Cortex of kidney (tissue), 1 donor: Measurements from ENCODE around the gene PRR20E.
"Not testable (repeated sequence)": the region's sequence is repeated elsewhere in the genome, so short reads cannot be mapped to it uniquely, and the experiment has no call there.

ENCODE experiments used
- DNase-seq: peaks from one replicate; lab custom pipeline; 2025; lab: John Stamatoyannopoulos, UW

The PRR20E gene

DNA sequence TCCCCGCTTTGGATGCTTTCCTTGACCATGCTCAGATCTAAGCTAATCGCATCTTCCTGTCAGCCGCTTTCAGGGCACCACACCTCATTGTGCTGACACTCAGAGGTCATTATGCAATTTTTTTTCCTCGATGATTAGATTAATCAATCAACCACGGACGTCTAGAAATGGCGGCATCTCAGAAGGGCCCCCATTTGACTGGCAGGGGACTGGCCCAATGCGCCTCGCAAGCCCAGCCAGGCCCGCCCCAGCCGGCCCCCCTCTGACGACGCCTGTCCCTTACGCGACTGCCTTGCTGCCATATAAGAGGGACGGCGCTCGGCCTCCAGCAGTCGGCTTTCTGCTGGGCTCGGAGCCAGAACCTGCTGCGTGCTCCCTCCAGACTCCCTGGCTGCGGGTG, at the start of gene PRR20E:
Gene PRR20E (plus strand): TSS at position 301 of the 400 bp plus-strand sequence. CDS start 387 bp downstream, outside the sequence.
- DNase-seq, result not testable (repeated sequence)

DNA sequence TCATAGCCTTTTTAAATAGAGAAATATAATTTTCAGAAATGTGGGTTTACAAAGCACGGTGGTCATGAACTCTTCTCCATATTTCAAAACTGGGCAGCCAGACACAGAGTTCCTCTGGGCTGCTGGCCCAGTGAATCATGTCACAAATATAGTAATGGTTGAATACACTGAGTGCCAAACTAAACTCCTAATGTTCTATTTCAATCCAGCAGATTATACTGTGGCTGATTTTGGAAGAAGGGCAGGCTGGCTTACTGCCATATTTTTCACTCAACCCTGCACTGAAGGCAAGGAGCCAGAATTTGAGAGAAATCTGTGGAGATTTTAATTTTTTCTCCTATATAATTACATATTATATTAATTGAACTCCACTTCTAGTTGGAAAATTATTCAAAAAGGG, 43.3 kb upstream of the PRR20E start:
- no peak for DNase-seq

DNA sequence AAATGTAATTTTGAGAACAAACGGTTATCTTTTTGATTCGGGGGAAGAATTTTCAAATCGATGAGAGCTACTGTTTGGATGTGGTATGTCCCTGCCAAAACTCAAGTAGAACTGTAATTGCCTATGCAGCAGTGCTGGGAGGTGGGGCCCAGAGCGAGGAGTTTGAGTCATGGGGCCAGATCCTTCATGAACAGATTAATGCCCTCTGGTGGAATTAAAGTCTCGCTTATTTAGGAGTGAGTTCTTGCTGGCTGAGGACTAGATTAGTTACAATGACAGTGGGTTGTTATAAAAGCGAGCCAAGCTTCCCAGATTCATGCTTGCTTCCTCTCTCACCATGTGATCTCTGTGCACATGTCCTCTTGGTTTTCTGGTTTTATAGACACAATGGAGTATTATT, 38.1 kb upstream of the PRR20E start:
- no peak for DNase-seq

DNA sequence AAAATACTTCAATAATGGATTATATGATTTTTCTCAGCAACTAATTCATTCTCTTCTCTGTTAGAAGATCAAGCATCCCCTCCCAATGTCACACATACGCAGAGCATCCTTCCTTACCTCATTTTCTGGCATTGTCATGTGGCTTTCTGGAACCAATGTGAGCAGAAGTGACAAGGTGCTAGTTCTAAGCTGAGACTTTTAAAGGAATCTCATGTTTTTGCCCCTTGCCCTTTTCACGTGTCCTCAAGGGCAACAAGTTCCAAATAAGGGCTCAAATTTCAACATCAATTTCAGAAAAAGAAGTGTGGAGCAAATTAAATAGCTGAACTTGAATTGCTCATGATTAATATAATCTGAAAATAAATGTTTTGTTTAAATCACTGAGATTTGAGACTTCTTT, 30.9 kb upstream of the PRR20E start:
- DNase-seq, result no peak

DNA sequence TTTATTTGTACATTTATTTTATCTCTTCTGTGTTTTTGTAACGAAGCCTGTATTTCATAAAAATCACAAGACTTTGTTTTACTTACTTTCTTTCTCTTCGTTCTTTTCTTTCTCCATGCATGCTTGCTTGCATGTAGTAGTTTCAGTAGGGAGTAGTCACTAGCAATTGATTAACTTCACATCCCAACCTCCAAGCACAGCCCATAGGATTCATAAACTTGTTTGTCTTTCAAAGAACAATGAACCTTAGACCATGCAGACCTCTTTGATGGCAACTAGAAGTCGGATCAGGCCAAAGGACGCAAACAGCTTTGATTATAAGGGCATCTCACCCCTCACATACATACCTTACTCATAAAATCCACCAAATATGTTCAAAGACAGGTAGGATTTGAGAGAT, 29.4 kb upstream of the PRR20E start:
- DNase-seq, result no peak

DNA sequence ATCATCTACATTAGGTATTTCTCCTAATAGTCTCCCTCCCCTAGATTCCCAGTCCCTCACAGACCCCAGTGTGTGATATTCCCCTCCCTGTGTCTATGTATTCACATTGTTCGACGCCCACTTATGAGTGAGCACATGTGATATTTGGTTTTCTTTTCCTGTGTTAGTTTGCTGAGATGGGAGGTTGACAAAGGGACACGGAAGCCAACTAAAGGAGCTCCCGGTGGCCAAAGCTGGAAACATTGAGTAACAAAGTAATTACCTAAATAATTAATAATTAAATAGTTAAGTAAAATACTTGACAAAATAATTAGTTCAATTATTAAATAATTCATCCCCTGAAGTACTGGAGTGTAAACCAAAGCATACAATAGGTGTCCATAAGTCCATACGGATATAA, 28.0 kb upstream of the PRR20E start:
- DNase-seq, result no peak

DNA sequence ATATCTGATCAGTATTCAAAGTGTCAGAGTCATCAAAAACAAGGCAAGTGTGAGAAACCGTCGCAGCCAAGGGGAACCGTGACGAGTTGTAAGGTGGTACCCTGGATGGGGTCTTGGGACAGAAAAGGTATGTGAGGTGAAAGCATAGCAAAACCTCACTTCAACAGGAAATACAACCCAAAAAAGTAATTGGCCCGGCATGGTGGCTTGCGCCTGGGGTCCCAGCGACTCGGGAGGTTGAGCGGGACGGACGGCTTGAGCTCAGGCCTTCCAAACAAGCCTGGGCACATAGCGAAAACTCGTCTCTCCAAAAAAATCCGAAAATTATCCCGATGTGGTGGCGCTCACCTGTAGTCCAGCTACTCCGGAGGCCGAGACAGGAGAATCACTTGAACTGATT, 27.2 kb upstream of the PRR20E start:
- not testable (repeated sequence) for DNase-seq

DNA sequence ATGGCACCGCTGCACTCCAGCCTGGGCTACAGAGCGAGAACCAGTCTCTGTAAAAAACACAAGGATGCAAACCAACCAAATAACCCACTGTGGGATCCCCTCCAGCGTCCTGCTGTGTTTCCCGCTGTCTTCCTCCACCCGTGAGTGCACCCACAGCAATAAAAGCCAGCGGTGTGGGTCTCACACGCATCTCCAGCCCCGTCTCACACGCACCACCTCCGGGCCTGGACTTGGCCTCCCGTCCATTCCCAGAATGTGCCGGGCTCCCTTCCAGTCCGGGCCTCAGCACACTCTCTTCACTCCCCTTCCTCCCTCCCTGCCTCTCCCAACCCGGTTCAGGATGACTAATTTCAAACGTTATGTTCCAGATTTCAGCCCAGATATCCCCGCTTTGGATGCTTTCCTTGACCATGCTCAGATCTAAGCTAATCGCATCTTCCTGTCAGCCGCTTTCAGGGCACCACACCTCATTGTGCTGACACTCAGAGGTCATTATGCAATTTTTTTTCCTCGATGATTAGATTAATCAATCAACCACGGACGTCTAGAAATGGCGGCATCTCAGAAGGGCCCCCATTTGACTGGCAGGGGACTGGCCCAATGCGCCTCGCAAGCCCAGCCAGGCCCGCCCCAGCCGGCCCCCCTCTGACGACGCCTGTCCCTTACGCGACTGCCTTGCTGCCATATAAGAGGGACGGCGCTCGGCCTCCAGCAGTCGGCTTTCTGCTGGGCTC, 26.6 kb upstream of the PRR20E start, which contains the start of gene PRR20A:
Gene PRR20A (plus strand): TSS at position 684 of the 734 bp plus-strand sequence. CDS start 387 bp downstream, outside the sequence.
- not testable (repeated sequence) for DNase-seq

DNA sequence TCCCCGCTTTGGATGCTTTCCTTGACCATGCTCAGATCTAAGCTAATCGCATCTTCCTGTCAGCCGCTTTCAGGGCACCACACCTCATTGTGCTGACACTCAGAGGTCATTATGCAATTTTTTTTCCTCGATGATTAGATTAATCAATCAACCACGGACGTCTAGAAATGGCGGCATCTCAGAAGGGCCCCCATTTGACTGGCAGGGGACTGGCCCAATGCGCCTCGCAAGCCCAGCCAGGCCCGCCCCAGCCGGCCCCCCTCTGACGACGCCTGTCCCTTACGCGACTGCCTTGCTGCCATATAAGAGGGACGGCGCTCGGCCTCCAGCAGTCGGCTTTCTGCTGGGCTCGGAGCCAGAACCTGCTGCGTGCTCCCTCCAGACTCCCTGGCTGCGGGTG, 19.8 kb upstream of the PRR20E start, which contains the start of gene PRR20B:
Gene PRR20B (plus strand): TSS at position 301 of the 400 bp plus-strand sequence. CDS start 387 bp downstream, outside the sequence.
- DNase-seq, result not testable (repeated sequence)

DNA sequence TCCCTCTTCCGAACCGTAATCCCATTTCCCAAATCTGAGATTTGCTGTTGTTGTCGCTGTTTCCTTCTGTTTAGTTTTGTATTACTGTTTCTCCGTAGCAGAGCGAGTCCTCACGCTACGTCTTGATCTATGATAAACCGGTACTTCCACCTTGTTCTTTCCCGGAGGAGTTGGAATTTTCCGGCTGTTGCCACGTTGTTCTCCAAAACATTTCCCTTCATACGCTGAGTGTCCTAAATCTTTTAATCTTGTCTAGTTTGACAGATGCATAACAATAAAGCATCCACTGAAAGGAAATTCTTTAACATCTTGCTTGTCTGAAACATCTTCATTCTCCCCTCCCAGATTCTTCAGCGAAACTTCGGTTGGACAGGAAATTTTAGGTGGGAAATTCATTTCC, 18.9 kb upstream of the PRR20E start:
- DNase-seq, result not testable (repeated sequence)

DNA sequence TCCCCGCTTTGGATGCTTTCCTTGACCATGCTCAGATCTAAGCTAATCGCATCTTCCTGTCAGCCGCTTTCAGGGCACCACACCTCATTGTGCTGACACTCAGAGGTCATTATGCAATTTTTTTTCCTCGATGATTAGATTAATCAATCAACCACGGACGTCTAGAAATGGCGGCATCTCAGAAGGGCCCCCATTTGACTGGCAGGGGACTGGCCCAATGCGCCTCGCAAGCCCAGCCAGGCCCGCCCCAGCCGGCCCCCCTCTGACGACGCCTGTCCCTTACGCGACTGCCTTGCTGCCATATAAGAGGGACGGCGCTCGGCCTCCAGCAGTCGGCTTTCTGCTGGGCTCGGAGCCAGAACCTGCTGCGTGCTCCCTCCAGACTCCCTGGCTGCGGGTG, 13.2 kb upstream of the PRR20E start, which contains the start of gene PRR20C:
Gene PRR20C (plus strand): TSS at position 301 of the 400 bp plus-strand sequence. CDS start 387 bp downstream, outside the sequence.
- not testable (repeated sequence) for DNase-seq

DNA sequence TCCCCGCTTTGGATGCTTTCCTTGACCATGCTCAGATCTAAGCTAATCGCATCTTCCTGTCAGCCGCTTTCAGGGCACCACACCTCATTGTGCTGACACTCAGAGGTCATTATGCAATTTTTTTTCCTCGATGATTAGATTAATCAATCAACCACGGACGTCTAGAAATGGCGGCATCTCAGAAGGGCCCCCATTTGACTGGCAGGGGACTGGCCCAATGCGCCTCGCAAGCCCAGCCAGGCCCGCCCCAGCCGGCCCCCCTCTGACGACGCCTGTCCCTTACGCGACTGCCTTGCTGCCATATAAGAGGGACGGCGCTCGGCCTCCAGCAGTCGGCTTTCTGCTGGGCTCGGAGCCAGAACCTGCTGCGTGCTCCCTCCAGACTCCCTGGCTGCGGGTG, 6.7 kb upstream of the PRR20E start, which contains the start of gene PRR20D:
Gene PRR20D (plus strand): TSS at position 301 of the 400 bp plus-strand sequence. CDS start 387 bp downstream, outside the sequence.
- not testable (repeated sequence) for DNase-seq

DNA sequence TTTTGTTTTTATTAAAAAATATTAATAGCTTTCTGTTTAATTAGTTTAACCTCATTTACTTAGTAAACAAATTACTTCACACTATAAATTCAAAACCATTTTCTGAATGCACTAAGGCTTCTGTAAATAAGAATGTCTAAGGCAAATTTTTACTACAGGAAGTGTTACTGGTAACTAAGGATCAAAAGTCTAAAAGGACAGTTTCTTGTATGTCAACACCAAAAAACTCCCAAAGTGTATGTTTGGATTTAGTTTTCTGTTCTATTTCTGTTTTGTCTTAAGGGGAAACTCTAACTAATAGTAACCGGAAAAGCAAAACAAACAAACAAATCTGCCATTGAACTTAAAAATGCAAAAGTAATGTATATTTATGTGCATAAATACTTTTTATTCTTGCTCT, 24.7 kb downstream of the PRR20E start:
- DNase-seq, result no peak

DNA sequence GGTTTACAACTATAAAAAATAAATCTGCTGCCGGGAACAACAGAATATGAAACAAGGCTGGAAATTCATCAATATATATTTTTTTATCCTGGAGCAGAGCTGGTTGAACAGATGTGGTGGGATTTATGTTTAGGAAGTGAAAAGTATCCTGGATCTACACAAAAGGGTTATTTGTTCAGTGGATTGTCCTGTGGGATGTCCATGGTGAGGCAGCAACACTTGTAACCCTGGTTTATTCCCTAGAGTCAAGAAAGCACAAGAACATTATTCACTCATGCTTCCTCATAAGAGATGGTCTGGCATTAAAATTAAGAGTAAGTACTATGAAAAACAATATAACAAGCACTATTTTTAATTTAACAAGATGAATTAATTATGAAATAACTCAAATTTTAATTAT, 46.0 kb downstream of the PRR20E start:
- DNase-seq, result no peak
